Measurements from ENCODE around the gene CFAP126.
"Not testable (repeated sequence)": the region's sequence is repeated elsewhere in the genome, so short reads cannot be mapped to it uniquely, and the experiment has no call there.

Gene CFAP126

GRCh38 chr1:161367684-161368400 lies at the start of gene CFAP126:
CFAP126 (minus strand) TSS chr1:161367876; CDS start chr1:161367868, 8 bp downstream.
- DNase-seq = peak in 1 of 2 experiments; percentile 12

- not testable (repeated sequence) for DNase-seq
Measured at GRCh38 chr1:161413050-161413449, 45.4 kb upstream of the CFAP126 start.

- not testable (repeated sequence) for DNase-seq
Measured at GRCh38 chr1:161410636-161410970, 42.9 kb upstream of the CFAP126 start.

GRCh38 chr1:161409848-161410635 lies 42.4 kb upstream of the CFAP126 start:
- DNase-seq = not testable (repeated sequence)

- DNase-seq = no peak
Measured at GRCh38 chr1:161408429-161409052, 40.9 kb upstream of the CFAP126 start.

- no peak for DNase-seq
Measured at GRCh38 chr1:161407451-161407985, 39.8 kb upstream of the CFAP126 start.

- DNase-seq = not testable (repeated sequence)
Measured at GRCh38 chr1:161406551-161406950, 38.9 kb upstream of the CFAP126 start.

- DNase-seq = no peak
Measured at GRCh38 chr1:161404051-161404597, 36.4 kb upstream of the CFAP126 start.

- no peak for DNase-seq
Measured at GRCh38 chr1:161402446-161402845, 34.8 kb upstream of the CFAP126 start.

- peak; percentile 81 to 84 for DNase-seq
Measured at GRCh38 chr1:161399257-161399998, 31.8 kb upstream of the CFAP126 start.

- no peak for DNase-seq
Measured at GRCh38 chr1:161398900-161399256, 31.2 kb upstream of the CFAP126 start.

GRCh38 chr1:161397038-161397437 lies 29.4 kb upstream of the CFAP126 start:
- not testable (repeated sequence) for DNase-seq

- DNase-seq = no peak
Measured at GRCh38 chr1:161393151-161393550, 25.5 kb upstream of the CFAP126 start.

- no peak for DNase-seq
Measured at GRCh38 chr1:161391611-161392010, 23.9 kb upstream of the CFAP126 start.

GRCh38 chr1:161391136-161391535 lies 23.5 kb upstream of the CFAP126 start:
- not testable (repeated sequence) for DNase-seq

GRCh38 chr1:161390559-161390858 lies 22.8 kb upstream of the CFAP126 start:
- DNase-seq = no peak

GRCh38 chr1:161389691-161390558 lies 22.2 kb upstream of the CFAP126 start:
- DNase-seq = peak; percentile 86 to 87

- DNase-seq = not testable (repeated sequence)
Measured at GRCh38 chr1:161389158-161389557, 21.5 kb upstream of the CFAP126 start.

GRCh38 chr1:161388639-161389038 lies 21.0 kb upstream of the CFAP126 start:
- DNase-seq = no peak

GRCh38 chr1:161382214-161383019 lies 14.7 kb upstream of the CFAP126 start:
- DNase-seq = peak; percentile 8 to 34

- no peak for DNase-seq
Measured at GRCh38 chr1:161381707-161382106, 14.0 kb upstream of the CFAP126 start.
